ENCODE data around the gene SVOPL.
A peak's percentile ranks its signal among the peaks of the same experiment; 100 is the strongest.

SVOPL gene

DNA sequence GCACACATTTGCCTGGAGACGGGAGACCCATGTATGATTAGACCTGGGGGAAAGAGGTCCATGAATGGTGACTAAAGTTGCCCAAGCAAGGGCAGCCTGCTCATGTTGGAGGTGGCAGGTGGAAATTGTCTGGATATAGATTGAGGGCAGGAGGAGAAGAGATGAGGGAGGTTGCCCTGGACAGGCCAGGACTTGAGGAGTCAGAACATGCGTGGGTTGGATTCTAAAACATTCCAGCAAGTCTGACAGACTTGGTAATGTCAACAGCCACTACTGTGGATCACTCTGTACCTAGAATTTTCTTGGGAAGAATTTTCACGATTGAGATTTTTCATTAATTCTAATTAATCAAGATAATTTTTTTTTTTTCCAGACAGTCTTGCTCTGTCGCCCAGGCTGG lies 19.1 kb upstream of the SVOPL start:
- no peak for DNase-seq (ENCODE audit: low spot score)
- Histone ChIP-seq H3K27me3 (ENCODE audit: insufficient read depth, poor library complexity, severe bottlenecking) (no peaks in the 10 kb centered on the region), H3K9me3 (ENCODE audit: severe bottlenecking) (no peaks in the 10 kb centered on the region), H3K27ac (ENCODE audit: poor library complexity, severe bottlenecking) (no peak overlapping the region), H3K36me3 (ENCODE audit: low read depth) (no peaks in the 10 kb centered on the region), H3K4me1 (ENCODE audit: insufficient read depth, poor library complexity, severe bottlenecking) (no peaks in the 10 kb centered on the region), H3K4me3 (ENCODE audit: severe bottlenecking) (no peak overlapping the region)
- peak; percentile 85 for ATAC-seq (ENCODE audit: low read depth)
- TF ChIP-seq, protein P1, sequence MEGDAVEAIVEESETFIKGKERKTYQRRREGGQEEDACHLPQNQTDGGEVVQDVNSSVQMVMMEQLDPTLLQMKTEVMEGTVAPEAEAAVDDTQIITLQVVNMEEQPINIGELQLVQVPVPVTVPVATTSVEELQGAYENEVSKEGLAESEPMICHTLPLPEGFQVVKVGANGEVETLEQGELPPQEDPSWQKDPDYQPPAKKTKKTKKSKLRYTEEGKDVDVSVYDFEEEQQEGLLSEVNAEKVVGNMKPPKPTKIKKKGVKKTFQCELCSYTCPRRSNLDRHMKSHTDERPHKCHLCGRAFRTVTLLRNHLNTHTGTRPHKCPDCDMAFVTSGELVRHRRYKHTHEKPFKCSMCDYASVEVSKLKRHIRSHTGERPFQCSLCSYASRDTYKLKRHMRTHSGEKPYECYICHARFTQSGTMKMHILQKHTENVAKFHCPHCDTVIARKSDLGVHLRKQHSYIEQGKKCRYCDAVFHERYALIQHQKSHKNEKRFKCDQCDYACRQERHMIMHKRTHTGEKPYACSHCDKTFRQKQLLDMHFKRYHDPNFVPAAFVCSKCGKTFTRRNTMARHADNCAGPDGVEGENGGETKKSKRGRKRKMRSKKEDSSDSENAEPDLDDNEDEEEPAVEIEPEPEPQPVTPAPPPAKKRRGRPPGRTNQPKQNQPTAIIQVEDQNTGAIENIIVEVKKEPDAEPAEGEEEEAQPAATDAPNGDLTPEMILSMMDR (IDR thresholded peaks at IDR 0.05; ENCODE audit: poor library complexity, severe bottlenecking) = no peak

- Histone ChIP-seq H3K4me1 (ENCODE audit: insufficient read depth, poor library complexity, severe bottlenecking) (no peaks in the 10 kb centered on the region), H3K9me3 (ENCODE audit: severe bottlenecking) (no peaks in the 10 kb centered on the region), H3K27ac (ENCODE audit: poor library complexity, severe bottlenecking) (no peak overlapping the region), H3K36me3 (ENCODE audit: low read depth) (no peaks in the 10 kb centered on the region), H3K4me3 (ENCODE audit: severe bottlenecking) (no peak overlapping the region), H3K27me3 (ENCODE audit: insufficient read depth, poor library complexity, severe bottlenecking) (no peaks in the 10 kb centered on the region)
- DNase-seq (ENCODE audit: low spot score) (no peak), ATAC-seq (ENCODE audit: low read depth) (no peak)
- TF ChIP-seq, protein P1 (IDR thresholded peaks at IDR 0.05; ENCODE audit: poor library complexity, severe bottlenecking) = no peak
Observed at GRCh38 chr7:138716889-138717288, 15.7 kb upstream of the SVOPL start.

- H3K36me3 ChIP-seq (ENCODE audit: low read depth) = no peaks in the 10 kb centered on the region
- no peaks in the 10 kb centered on the region for H3K9me3 ChIP-seq (ENCODE audit: severe bottlenecking)
- ATAC-seq (ENCODE audit: low read depth) (no peak), DNase-seq (ENCODE audit: low spot score) (no peak)
- no peaks in the 10 kb centered on the region for H3K27me3 ChIP-seq (ENCODE audit: insufficient read depth, poor library complexity, severe bottlenecking)
- H3K4me3 ChIP-seq (ENCODE audit: severe bottlenecking) = no peak overlapping the region
- no peak overlapping the region for H3K27ac ChIP-seq (ENCODE audit: poor library complexity, severe bottlenecking)
- TF ChIP-seq, protein P1 (IDR thresholded peaks at IDR 0.05; ENCODE audit: poor library complexity, severe bottlenecking) = no peak
- no peaks in the 10 kb centered on the region for H3K4me1 ChIP-seq (ENCODE audit: insufficient read depth, poor library complexity, severe bottlenecking)
Observed at GRCh38 chr7:138713191-138713590, 12.0 kb upstream of the SVOPL start.

DNA sequence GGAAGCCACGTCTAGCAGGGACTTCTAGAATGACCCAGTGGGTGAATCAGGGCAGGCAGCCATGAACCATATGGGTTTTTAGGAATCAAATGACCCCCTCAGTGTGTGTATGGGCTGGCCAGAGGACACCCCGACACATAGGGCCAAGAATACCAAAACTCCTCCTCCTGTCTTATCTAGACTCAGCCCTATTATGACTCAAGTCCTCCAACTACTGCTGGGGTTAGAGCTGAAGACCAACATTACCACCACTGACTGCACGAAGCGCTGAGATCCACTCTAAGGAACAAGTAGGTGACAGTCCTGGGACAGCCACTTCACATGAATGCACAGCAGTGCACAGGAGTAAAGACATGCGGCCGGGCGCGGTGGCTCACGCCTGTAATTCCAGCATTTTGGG lies 11.5 kb upstream of the SVOPL start:
- Histone ChIP-seq H3K9me3 (ENCODE audit: severe bottlenecking) (no peaks in the 10 kb centered on the region), H3K4me3 (ENCODE audit: severe bottlenecking) (no peak overlapping the region), H3K36me3 (ENCODE audit: low read depth) (no peaks in the 10 kb centered on the region), H3K4me1 (ENCODE audit: insufficient read depth, poor library complexity, severe bottlenecking) (no peaks in the 10 kb centered on the region), H3K27ac (ENCODE audit: poor library complexity, severe bottlenecking) (no peak overlapping the region), H3K27me3 (ENCODE audit: insufficient read depth, poor library complexity, severe bottlenecking) (no peaks in the 10 kb centered on the region)
- TF ChIP-seq, protein P1 (IDR thresholded peaks at IDR 0.05; ENCODE audit: poor library complexity, severe bottlenecking) = no peak
- DNase-seq (ENCODE audit: low spot score) = no peak
- no peak for ATAC-seq (ENCODE audit: low read depth)

DNA sequence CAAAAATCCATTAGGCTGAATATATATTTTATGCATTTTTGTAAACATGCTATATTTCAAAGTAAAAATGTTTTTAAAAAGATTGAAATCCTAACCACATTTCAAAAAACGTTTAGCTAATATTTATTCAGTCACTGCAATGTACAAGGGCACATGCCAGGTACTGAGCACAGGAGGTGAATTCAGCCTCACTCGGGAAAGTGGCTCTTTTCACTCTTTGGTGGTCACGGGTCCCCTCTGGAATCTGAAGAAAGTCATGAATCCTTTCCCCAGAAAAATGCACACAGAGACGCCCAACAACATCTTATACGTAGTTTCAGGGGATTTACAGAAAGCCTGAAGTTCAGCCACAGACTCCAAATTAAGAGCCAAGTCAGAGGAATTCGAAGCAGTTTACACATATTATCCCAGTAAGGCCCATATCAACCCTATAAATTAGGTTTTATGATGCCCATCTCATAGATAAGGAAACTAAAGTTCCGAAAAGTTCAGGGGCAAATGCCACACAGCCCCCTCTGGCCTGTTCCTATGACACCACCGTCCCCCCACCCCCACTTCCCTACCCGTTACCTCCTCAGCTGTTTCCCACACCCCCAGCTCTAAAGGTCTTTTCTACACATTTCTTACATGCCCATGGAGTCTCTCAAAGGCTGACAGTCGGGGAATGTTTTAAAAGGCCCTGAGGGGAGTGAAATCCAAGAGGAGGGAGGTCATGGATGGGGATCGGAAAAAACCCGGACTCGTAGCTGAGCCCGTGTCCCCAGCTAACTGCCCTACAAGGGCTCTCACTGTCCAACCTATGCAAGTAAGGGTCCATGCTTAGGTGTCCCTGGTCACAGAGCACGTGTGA lies 9.6 kb upstream of the SVOPL start:
- TF ChIP-seq, protein P1 (IDR thresholded peaks at IDR 0.05; ENCODE audit: poor library complexity, severe bottlenecking) = no peak
- H3K36me3 ChIP-seq (ENCODE audit: low read depth) = no peaks in the 10 kb centered on the region
- H3K27me3 ChIP-seq (ENCODE audit: insufficient read depth, poor library complexity, severe bottlenecking) = no peaks in the 10 kb centered on the region
- no peaks in the 10 kb centered on the region for H3K4me1 ChIP-seq (ENCODE audit: insufficient read depth, poor library complexity, severe bottlenecking)
- ATAC-seq (ENCODE audit: low read depth) = no peak
- no peaks in the 10 kb centered on the region for H3K9me3 ChIP-seq (ENCODE audit: severe bottlenecking)
- H3K27ac ChIP-seq (ENCODE audit: poor library complexity, severe bottlenecking) = no peak overlapping the region
- no peak for DNase-seq (ENCODE audit: low spot score)
- no peak overlapping the region for H3K4me3 ChIP-seq (ENCODE audit: severe bottlenecking)

Data from RWPE2 (cell line).